ENCODE data around the gene GPR32. TPM values are rescaled to one million over a fixed set of nuclear protein-coding genes. Genes with fewer than 3 reads are reported as not detected.

GPR32 gene
- total RNA-seq, 1 experiment from 2014 or later: not detected

Small RNA genes within 50 kb of the gene (small RNA-seq; reads per million reads assigned to genes)
- 98.0 to 621 reads per million in 2 experiments for gene SNORD88A
- gene SNORD88B: 0 reads per million in 2 experiments
- gene SNORD88C: 0 reads per million in 2 experiments

Other genes starting within 250 kb of the GPR32 start
- 0.09 and 0.25 TPM in 2 replicates for gene LRRC4B, start 202.0 kb upstream of the GPR32 start, total RNA-seq (2014; rRNA removed; shearing (Covaris generic))
- 0.20 and 0.49 TPM in 2 replicates for gene SYT3, start 130.6 kb upstream of the GPR32 start, total RNA-seq (2014; rRNA removed; shearing (Covaris generic))
- gene C19orf81, start 121.0 kb upstream of the GPR32 start, total RNA-seq (2014; rRNA removed; shearing (Covaris generic)): 4.6 and 8.0 TPM in 2 replicates
- 0.12 and 0.15 TPM in 2 replicates for gene SHANK1, start 50.7 kb upstream of the GPR32 start, total RNA-seq (2014; rRNA removed; shearing (Covaris generic))
- gene CLEC11A, start 47.1 kb upstream of the GPR32 start, total RNA-seq (2014; rRNA removed; shearing (Covaris generic)): 4.6 and 5.4 TPM in 2 replicates
- 0.32 TPM in 1 of 2 replicates, not detected in the other for gene ACP4, start 20.0 kb downstream of the GPR32 start, total RNA-seq (2014; rRNA removed; shearing (Covaris generic))
- gene KLK1, start 53.3 kb downstream of the GPR32 start, total RNA-seq (2014; rRNA removed; shearing (Covaris generic)): 0.40 and 0.64 TPM in 2 replicates
- not detected in 2 replicates for gene KLK15, start 63.1 kb downstream of the GPR32 start, total RNA-seq (2014; rRNA removed; shearing (Covaris generic))
- gene KLK3, start 84.5 kb downstream of the GPR32 start, total RNA-seq (2014; rRNA removed; shearing (Covaris generic)): not detected in 2 replicates
- not detected in 2 replicates for gene KLK2, start 103.0 kb downstream of the GPR32 start, total RNA-seq (2014; rRNA removed; shearing (Covaris generic))
- not detected in 2 replicates for gene KLK4, start 140.9 kb downstream of the GPR32 start, total RNA-seq (2014; rRNA removed; shearing (Covaris generic))
- gene KLK5, start 182.6 kb downstream of the GPR32 start, total RNA-seq (2014; rRNA removed; shearing (Covaris generic)): not detected in 2 replicates
- not detected in 2 replicates for gene KLK6, start 199.1 kb downstream of the GPR32 start, total RNA-seq (2014; rRNA removed; shearing (Covaris generic))
- not detected in 2 replicates for gene KLK7, start 213.5 kb downstream of the GPR32 start, total RNA-seq (2014; rRNA removed; shearing (Covaris generic))
- gene KLK8, start 231.1 kb downstream of the GPR32 start, total RNA-seq (2014; rRNA removed; shearing (Covaris generic)): 0.29 TPM in 1 of 2 replicates, not detected in the other
- 0.17 TPM in 1 of 2 replicates, not detected in the other for gene KLK10, start 249.2 kb downstream of the GPR32 start, total RNA-seq (2014; rRNA removed; shearing (Covaris generic))